ENCODE measurements around the gene IL2RA.

DNA sequence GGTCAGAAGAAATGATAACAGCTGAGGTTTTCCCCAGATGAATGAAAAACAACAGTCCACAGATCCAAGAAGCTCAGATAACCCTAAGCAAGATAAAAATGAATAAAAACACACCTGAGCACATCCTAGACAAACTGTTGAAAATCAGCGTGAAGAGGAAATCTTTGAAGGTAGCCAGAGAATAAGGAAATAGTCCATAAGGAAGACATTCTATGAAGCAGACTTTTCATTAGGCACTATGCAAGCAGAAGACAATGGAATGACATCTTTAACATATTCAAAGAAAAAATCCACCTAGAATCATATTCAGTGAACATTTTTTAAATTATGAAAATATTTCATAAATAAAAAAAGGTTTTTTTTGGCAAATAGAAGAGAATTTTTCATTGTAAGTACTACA, 69.8 kb downstream of the IL2RA start:
- TF ChIP-seq, protein P1, sequence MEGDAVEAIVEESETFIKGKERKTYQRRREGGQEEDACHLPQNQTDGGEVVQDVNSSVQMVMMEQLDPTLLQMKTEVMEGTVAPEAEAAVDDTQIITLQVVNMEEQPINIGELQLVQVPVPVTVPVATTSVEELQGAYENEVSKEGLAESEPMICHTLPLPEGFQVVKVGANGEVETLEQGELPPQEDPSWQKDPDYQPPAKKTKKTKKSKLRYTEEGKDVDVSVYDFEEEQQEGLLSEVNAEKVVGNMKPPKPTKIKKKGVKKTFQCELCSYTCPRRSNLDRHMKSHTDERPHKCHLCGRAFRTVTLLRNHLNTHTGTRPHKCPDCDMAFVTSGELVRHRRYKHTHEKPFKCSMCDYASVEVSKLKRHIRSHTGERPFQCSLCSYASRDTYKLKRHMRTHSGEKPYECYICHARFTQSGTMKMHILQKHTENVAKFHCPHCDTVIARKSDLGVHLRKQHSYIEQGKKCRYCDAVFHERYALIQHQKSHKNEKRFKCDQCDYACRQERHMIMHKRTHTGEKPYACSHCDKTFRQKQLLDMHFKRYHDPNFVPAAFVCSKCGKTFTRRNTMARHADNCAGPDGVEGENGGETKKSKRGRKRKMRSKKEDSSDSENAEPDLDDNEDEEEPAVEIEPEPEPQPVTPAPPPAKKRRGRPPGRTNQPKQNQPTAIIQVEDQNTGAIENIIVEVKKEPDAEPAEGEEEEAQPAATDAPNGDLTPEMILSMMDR (IDR thresholded peaks at IDR 0.05) = no peak
- no peak for TF ChIP-seq POLR2A (IDR thresholded peaks at IDR 0.05)
